Stimulated activated CD4-positive, alpha-beta T cell treated with anti-CD3 and anti-CD28 coated beads, TNF-alpha, amount 100 ng/mL, for 24 hours (primary cell): Measurements from ENCODE around the gene FBXO2.
"Not testable (repeated sequence)": the region's sequence is repeated elsewhere in the genome, so short reads cannot be mapped to it uniquely, and the experiment has no call there.

Source experiments
- DNase-seq, 3 experiments: peaks; one replicate each; pipeline ENCODE4 v3.0.0-alpha.2; 2020; ENCODE audit warnings: low read depth in 3 of 3

Gene FBXO2

DNA sequence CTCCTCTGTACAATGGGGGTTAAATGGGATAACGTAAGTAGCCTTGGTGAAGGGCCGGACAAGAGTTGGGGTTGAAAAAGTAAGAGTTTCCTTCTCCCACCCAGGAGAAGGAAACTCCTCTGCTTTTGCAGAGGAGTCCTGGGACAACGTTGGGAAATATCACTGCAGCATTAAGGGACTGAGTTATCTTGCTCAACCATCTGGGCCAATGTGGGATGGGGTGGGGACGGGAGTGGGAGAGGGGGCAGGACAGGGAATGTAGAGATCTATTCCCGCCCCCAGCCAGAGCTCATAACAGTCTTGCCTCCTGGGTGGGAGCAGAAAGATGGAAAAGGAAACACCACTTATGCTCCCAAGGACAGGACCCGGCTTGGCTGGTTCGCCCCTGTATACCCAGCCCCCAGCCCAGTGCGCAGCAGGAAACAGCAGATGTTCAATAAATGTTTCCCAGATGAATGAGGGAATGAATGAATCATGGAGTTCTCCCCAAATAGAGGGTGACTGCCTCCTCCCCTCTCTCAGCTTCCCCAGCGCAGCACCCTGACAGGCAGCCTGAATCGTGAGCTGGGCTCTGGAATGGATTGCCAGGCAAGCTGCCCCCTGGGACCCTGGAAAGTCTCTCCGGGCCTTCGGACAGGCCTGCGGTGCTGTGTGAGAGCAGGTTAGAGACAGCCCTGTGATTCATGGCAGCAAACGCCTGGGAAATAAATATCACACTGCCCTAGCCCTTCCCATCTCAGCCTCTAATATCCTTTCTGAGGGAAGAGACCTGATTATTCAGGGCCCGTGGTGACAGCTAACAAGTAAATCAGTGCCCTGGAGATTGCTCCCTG lies 24.8 kb downstream of the FBXO2 start:
- no peak for DNase-seq

- no peak for DNase-seq
Observed at GRCh38 chr1:11628767-11629166, 25.5 kb downstream of the FBXO2 start.

DNA sequence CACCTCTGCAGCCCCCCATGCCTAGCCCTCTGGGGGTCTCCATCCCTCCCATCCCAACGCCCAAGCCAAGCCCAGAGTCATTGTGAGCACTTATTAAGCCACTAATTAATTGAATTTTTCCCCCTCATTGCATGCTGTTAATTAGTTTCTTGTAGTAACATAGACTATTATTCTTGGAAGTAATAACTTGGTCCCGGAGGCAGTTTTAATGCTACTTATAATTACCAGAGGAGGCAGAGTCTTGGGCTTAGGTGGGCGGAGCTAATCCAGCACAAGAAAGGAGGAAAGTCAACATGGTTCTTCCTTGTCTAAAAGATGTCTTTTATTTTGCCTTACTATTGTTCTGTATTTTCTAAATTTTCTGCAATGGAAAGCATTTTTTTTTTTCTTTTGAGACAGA lies 27.7 kb downstream of the FBXO2 start:
- DNase-seq = no peak

GRCh38 chr1:11623702-11624101 lies 30.5 kb downstream of the FBXO2 start:
- DNase-seq = no peak

DNA sequence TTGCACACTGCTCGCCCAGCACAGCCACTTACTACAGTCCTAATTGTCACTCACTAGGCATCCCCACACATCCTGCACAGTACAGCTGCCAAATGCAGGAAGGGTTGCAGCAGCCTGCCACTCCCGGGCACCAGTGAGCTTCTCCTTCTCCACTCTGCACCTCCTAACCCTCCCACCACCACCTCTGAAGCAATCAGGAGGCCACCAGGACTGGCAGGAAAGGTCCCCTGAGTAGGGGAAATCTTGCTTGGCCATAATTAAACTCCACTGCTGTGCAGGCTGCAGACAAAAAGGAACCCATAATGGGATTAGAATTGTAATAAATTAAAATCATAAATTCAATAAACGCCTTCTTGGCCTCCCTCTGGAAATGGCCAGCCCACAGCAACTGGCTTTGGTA lies 31.8 kb downstream of the FBXO2 start:
- DNase-seq = no peak

GRCh38 chr1:11620924-11621323 lies 33.3 kb downstream of the FBXO2 start:
- no peak for DNase-seq

GRCh38 chr1:11620405-11620804 lies 33.8 kb downstream of the FBXO2 start:
- DNase-seq = no peak

DNA sequence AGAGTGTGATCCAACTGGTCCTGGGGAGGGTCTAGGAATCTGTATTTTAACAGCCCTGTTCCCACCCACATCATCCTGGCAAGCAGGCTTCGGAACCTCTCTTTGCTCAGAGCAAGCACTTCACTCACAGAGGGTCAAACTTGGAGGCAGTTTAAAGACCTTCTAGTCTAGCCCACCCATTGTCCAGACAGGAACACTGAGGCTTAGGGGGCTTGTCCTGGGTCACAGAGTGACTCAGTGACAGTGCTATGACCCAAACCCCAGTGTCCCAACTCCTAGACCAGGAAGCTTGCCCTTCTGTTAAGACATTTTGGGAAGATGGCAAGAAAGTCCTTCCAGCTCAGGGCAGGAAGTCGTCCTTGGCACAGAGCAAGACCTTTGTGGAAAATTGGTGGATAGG lies 36.5 kb downstream of the FBXO2 start:
- DNase-seq = no peak

GRCh38 chr1:11617314-11617713 lies 36.9 kb downstream of the FBXO2 start:
- DNase-seq = no peak

GRCh38 chr1:11616766-11617165 lies 37.5 kb downstream of the FBXO2 start:
- DNase-seq = no peak

DNA sequence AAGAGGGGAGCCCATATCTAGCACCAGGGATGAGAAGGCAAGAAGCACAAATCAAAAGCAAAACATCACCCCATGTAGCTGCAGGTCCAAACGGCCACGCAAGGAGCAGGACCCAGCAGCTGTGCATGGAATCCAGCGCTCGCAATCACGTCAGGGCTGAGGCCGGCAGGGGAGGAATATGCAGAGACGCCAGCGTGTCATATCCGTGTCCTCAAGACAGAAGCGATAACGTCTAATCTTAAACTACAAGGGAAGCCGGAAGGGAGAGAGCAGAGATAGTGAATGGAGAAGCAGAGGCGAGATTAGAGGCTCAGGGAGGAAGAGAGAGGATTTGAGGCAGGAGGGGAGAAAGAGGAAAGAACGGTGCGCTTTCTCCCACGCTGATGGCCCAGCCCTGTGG lies 39.1 kb downstream of the FBXO2 start:
- DNase-seq = no peak

DNA sequence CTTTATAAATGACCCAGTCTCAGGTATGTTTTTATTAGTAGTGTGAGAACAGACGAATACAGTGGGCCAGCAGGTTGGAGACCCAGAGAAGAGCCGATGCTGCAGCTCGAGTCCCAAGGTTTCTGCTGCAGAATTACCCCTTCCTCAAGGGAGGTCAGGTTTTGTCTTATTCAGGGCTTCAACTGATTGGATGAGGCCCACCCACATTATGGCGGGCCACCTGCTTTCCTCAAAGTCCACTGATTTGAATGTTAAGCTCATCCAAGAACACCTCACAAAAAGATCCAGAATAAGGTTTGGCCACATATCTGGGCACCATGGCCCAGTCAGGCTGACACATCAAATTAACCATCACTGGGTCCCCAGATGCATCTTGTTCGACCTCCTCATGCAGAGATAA lies 40.9 kb downstream of the FBXO2 start:
- no peak for DNase-seq

GRCh38 chr1:11611638-11612327 lies 42.4 kb downstream of the FBXO2 start:
- no peak for DNase-seq

- DNase-seq = no peak
Observed at GRCh38 chr1:11610629-11611180, 43.5 kb downstream of the FBXO2 start.

GRCh38 chr1:11609378-11609777 lies 44.9 kb downstream of the FBXO2 start:
- DNase-seq = not testable (repeated sequence)

GRCh38 chr1:11608596-11609130 lies 45.6 kb downstream of the FBXO2 start:
- not testable (repeated sequence) for DNase-seq

- DNase-seq = no peak
Observed at GRCh38 chr1:11606775-11607174, 47.5 kb downstream of the FBXO2 start.

DNA sequence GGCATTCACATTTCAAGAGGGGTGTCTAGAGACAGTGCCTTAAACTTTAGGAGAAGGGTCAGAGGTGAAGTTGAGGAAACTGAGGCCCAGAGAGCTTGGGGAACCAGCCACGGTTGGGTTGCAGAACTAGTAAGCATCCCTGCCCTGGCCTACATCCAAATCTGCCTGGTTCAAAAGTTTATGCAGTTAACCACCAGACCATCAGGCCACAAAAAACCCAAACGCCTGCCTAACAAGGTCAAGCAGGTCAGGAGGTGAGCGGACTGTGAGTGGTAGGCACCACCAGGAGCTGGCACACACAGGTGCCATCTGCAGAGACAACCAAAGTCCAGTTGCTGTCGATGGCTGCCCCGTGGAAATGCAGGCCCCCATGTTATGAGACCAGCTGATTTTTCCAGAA lies 51.2 kb downstream of the FBXO2 start:
- no peak for DNase-seq

- no peak for DNase-seq
Observed at GRCh38 chr1:11602424-11602823, 51.8 kb downstream of the FBXO2 start.

GRCh38 chr1:11600836-11601235 lies 53.4 kb downstream of the FBXO2 start:
- DNase-seq = no peak

DNA sequence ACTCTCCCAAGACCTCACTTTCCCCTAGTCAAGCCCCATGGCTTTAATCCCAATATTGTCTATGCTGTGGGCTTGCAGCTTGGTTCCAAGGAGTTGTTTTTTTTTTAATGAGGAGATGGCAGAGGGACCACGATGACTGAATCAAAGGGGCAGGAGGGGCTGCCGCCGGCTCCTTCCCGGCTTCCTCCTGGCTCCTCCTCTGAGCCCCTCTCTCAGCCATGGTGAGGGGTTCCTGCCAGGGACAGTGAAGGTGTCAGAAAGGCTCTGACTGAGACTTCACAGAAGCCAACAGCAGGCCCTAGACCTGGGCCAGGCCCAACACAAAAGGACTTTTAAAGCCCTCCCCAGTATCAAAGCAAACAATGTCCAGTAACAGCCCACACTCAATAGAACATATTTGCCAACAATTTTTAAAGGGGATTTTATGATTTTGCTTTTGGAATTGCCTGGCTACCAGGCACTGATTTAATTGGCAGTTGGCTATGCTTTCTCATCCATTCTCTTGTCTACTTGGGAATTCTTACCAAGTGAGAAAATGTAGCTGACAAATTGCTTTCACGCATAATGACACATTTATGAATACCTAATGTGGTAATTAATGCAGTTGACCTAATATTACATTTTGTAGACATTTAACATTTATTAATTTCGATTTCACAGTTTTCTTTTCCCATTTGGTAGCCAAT lies 54.2 kb downstream of the FBXO2 start:
- DNase-seq = no peak

GRCh38 chr1:11598461-11598860 lies 55.8 kb downstream of the FBXO2 start:
- DNase-seq = no peak
